C4-2B (cell line): ENCODE measurements around the gene ITGA5.

ENCODE experiments used
- ZFX ChIP-seq: fragments of 450-650 bp; IDR thresholded peaks from 2 replicates; pipeline ENCODE4 v1.6.1; 2017
- TF ChIP-seq, protein P1 (sequence below): fragments of 450-650 bp; conservative IDR thresholded peaks from 2 replicates; pipeline ENCODE4 v1.5.1; 2017; ENCODE audit warnings: mild to moderate bottlenecking

DNA sequence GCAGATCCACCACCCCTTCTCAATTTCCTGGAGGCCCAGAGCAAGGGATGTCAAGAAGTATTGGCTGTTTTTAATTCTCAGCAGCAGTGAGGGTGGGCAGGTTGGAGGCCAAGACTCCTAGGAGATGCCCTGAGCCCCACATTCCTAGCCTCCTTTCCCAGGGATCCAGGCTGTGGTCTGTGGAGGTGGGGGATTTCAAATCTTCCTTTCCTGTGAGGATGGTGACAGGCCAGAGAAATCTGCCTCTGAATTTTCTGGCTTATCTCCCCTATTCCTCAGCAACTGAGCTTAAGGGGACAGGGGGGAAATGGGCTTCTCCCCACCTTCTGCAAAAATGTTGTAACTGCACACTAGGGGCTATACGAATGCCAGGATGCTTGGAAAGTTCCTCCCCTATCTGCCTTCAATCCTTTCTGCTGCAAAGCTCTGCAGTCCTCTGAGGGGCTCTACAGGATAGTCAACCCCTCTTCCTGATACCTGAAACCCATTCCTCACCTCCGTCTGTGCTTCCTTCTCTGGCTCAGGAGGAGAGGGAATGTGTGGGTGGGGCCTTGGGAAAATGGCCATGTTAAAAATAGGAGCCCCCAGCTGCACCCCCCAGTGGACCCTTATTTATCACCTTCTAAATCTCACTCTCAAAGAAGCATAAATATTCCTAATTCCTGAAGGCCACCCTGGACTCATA, 61.4 kb downstream of the ITGA5 start:
- TF ChIP-seq, protein P1, sequence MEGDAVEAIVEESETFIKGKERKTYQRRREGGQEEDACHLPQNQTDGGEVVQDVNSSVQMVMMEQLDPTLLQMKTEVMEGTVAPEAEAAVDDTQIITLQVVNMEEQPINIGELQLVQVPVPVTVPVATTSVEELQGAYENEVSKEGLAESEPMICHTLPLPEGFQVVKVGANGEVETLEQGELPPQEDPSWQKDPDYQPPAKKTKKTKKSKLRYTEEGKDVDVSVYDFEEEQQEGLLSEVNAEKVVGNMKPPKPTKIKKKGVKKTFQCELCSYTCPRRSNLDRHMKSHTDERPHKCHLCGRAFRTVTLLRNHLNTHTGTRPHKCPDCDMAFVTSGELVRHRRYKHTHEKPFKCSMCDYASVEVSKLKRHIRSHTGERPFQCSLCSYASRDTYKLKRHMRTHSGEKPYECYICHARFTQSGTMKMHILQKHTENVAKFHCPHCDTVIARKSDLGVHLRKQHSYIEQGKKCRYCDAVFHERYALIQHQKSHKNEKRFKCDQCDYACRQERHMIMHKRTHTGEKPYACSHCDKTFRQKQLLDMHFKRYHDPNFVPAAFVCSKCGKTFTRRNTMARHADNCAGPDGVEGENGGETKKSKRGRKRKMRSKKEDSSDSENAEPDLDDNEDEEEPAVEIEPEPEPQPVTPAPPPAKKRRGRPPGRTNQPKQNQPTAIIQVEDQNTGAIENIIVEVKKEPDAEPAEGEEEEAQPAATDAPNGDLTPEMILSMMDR = no peak
- no peak for TF ChIP-seq ZFX
